GM23338 (cell line): ENCODE data around the gene KRTAP10-1. TPM values are rescaled to one million over a fixed set of nuclear protein-coding genes. Genes with fewer than 3 reads are reported as not detected.

Experiments used
- ATAC-seq: fragments of 200-7000 bp; cut with Tn5 transposase; 3 replicates; pipeline ENCODE4 v1.9.1; 2020
- DNase-seq: peaks from one replicate; pipeline ENCODE4 v3.0.0-alpha.2; 2015; ENCODE audit warnings: low spot score
- H2AFZ ChIP-seq: fragments of 200-600 bp; sonication (generic); 2 replicates; pipeline ENCODE4 v1.8.0; 2016; ENCODE audit warnings: antibody characterized with exemption, mild to moderate bottlenecking, moderate library complexity
- H3F3A ChIP-seq: fragments of 200-600 bp; sonication (generic); replicated peaks from 2 replicates; pipeline ENCODE4 v1.8.0; 2017; ENCODE audit warnings: antibody characterized with exemption, mixed run types, low read depth
- H3K27ac ChIP-seq: fragments of 200-600 bp; sonication (generic); 2 replicates; pipeline ENCODE4 v1.6.1; 2016; ENCODE audit warnings: low read depth
- H3K27me3 ChIP-seq: fragments of 200-600 bp; sonication (generic); 2 replicates; pipeline ENCODE4 v1.8.0; 2016; ENCODE audit warnings: mild to moderate bottlenecking, mixed run types, moderate library complexity; ENCODE audit not compliant: insufficient read depth
- H3K36me3 ChIP-seq: fragments of 200-600 bp; sonication (generic); 2 replicates; pipeline ENCODE4 v1.8.0; 2016; ENCODE audit warnings: mild to moderate bottlenecking; ENCODE audit not compliant: insufficient read depth
- H3K4me1 ChIP-seq: fragments of 200-600 bp; sonication (generic); 2 replicates; pipeline ENCODE4 v1.8.0; 2016; ENCODE audit warnings: mild to moderate bottlenecking, moderate library complexity; ENCODE audit not compliant: insufficient read depth
- H3K4me2 ChIP-seq: fragments of 200-600 bp; sonication (generic); 2 replicates; pipeline ENCODE4 v1.7.1; 2017; ENCODE audit warnings: mixed run types
- H3K4me3 ChIP-seq: fragments of 200-600 bp; sonication (generic); 2 replicates; pipeline ENCODE4 v1.6.1; 2016; ENCODE audit warnings: mixed run types
- H3K79me2 ChIP-seq: fragments of 200-600 bp; sonication (generic); replicated peaks from 2 replicates; pipeline ENCODE4 v1.8.0; 2017; ENCODE audit warnings: mild to moderate bottlenecking; ENCODE audit not compliant: insufficient read depth
- H3K9me2 ChIP-seq: fragments of 200-600 bp; sonication (generic); 2 replicates; pipeline ENCODE4 v1.8.0; 2017; ENCODE audit not compliant: insufficient read depth
- H4K20me1 ChIP-seq: fragments of 200-600 bp; sonication (generic); replicated peaks from 2 replicates; pipeline ENCODE4 v1.8.0; 2017; ENCODE audit warnings: mild to moderate bottlenecking; ENCODE audit not compliant: insufficient read depth
- H3K27ac Mint-ChIP-seq: 2 replicates; pipeline ENCODE4 v1.8.0; 2020; ENCODE audit warnings: inconsistent platforms, mild to moderate bottlenecking, moderate library complexity, mixed read lengths
- H3K27me3 Mint-ChIP-seq: 3 replicates; pipeline ENCODE4 v1.8.0; 2022; ENCODE audit warnings: low read depth, mild to moderate bottlenecking, moderate library complexity, mixed read lengths, inconsistent platforms; ENCODE audit not compliant: insufficient read depth, poor library complexity
- H3K36me3 Mint-ChIP-seq: 3 replicates; pipeline ENCODE4 v1.8.0; 2021; ENCODE audit warnings: low read depth, mild to moderate bottlenecking, inconsistent platforms, moderate library complexity, mixed read lengths
- H3K4me1 Mint-ChIP-seq: 3 replicates; pipeline ENCODE4 v1.8.0; 2020; ENCODE audit warnings: mild to moderate bottlenecking, inconsistent platforms, mixed read lengths
- H3K4me3 Mint-ChIP-seq: 3 replicates; pipeline ENCODE4 v1.8.0; 2021; ENCODE audit warnings: moderate library complexity, mild to moderate bottlenecking, inconsistent platforms, mixed read lengths
- H3K9me3 Mint-ChIP-seq: 3 replicates; pipeline ENCODE4 v1.8.0; 2020; ENCODE audit warnings: moderate library complexity, mild to moderate bottlenecking, inconsistent platforms, mixed read lengths
- CREB1 ChIP-seq: fragments of 250-450 bp; sonication (Bioruptor Pico); IDR thresholded peaks from 2 replicates; pipeline ENCODE4 v1.5.0; 2020; ENCODE audit warnings: low read depth, mild to moderate bottlenecking, moderate library complexity
- CTCF ChIP-seq, 2 experiments: fragments of 200-600 bp in 1 of 2; sonication (generic) in 1 of 2; conservative IDR thresholded peaks; 2 replicates each; pipeline versions ENCODE4 v1.5.1 to v1.6.1; 2016 to 2017; ENCODE audit warnings: antibody characterized with exemption in 2 of 2, low read depth in 2 of 2, mild to moderate bottlenecking in 2 of 2, moderate library complexity in 1 of 2
- ETS1 ChIP-seq: IDR thresholded peaks from 2 replicates; pipeline ENCODE4 v1.6.1; 2016; ENCODE audit warnings: antibody characterized with exemption
- EZH2 ChIP-seq: fragments of 200-600 bp; sonication (generic); IDR thresholded peaks from one replicate; pipeline ENCODE4 v1.8.0; 2017; ENCODE audit warnings: antibody characterized with exemption, mild to moderate bottlenecking, low read depth; ENCODE audit not compliant: unreplicated experiment
- EZH2phosphoT487 ChIP-seq: fragments of 200-600 bp; sonication (generic); IDR thresholded peaks from one replicate; pipeline ENCODE4 v1.8.1; 2018; ENCODE audit warnings: antibody characterized with exemption; ENCODE audit not compliant: unreplicated experiment
- JUNB ChIP-seq: IDR thresholded peaks from one replicate; pipeline ENCODE4 v1.6.1; 2016; ENCODE audit warnings: antibody characterized with exemption; ENCODE audit not compliant: unreplicated experiment
- NANOG ChIP-seq: IDR thresholded peaks from 2 replicates; pipeline ENCODE4 v1.6.1; 2016; ENCODE audit warnings: antibody characterized with exemption, borderline replicate concordance
- POLR2AphosphoS5 ChIP-seq: IDR thresholded peaks from 2 replicates; pipeline ENCODE4 v1.6.1; 2016; ENCODE audit warnings: antibody characterized with exemption, low read depth
- REST ChIP-seq: IDR thresholded peaks from one replicate; pipeline ENCODE4 v1.6.1; 2018; ENCODE audit warnings: antibody characterized with exemption; ENCODE audit not compliant: unreplicated experiment
- STAT1 ChIP-seq: IDR thresholded peaks from one replicate; pipeline ENCODE4 v1.6.1; 2016; ENCODE audit warnings: antibody characterized with exemption; ENCODE audit not compliant: unreplicated experiment
- ZNF114 ChIP-seq: fragments of 250-450 bp; sonication (Bioruptor Pico); IDR thresholded peaks from 2 replicates; pipeline ENCODE4 v1.5.0; 2020; ENCODE audit warnings: mild to moderate bottlenecking, moderate library complexity
- ZNF331 ChIP-seq: fragments of 250-450 bp; sonication (Bioruptor Pico); IDR thresholded peaks from 2 replicates; pipeline ENCODE4 v1.5.0; 2020; ENCODE audit warnings: low read depth, mild to moderate bottlenecking, moderate library complexity
- ZNF462 ChIP-seq: fragments of 250-450 bp; sonication (Bioruptor Pico); IDR thresholded peaks from 2 replicates; pipeline ENCODE4 v1.5.0; 2020; ENCODE audit warnings: mild to moderate bottlenecking, moderate library complexity
- polyA plus RNA-seq: library from polyadenylated mRNA; unstranded; fragments of >200 nt; fragmentation: Nextera tagmentation; extraction: Ambion mirVana; gene quantifications from 2 replicates; pipeline ENCODE4 v1.2.1, GENCODE V29; 2016
- total RNA-seq: library from RNA; depleted of rRNA; stranded (reverse); fragments of >200 nt; shearing (Covaris generic); gene quantifications from 2 replicates; pipeline ENCODE4 v1.2.3, GENCODE V29; 2014

The KRTAP10-1 gene
- total and polyA plus RNA-seq, 2 experiments from 2014 or later: not detected

DNA sequence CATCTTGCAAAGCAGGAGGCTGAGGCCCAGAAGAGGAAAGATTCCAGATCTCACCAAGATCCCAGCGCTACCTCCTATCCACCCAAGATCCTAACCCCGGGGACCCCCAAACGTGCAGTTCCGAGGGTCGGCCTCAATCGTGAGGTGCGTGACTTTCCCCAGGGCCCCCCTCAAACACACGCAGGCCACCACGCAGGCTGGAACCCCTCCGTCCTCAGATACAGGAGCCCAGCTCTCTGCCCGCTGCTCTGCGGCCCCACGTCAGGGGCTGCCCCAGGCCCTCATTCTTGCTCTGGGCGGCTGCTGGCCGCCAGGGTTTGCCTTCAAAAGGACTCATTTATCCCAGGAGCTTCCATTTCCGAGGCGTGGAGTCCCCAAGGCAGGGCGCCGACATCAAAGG, 39.9 kb downstream of the KRTAP10-1 start:
- H3K4me1 ChIP-seq: peaks cover 6% of the 10 kb centered on the region; the same call in 1 of the 2 replicates
- TF ChIP-seq ZNF114 (CRISPR knock-in tag): no peak
- TF ChIP-seq ZNF462 (CRISPR knock-in tag): no peak
- TF ChIP-seq REST: no peak
- TF ChIP-seq ETS1: no peak
- no peak for TF ChIP-seq EZH2
- no peak for TF ChIP-seq JUNB
- TF ChIP-seq CREB1 (CRISPR knock-in tag): no peak
- no peak for TF ChIP-seq CTCF (conservative IDR thresholded peaks at IDR 0.05; ENCODE audit: low read depth in 2 of 2)
- no peak for TF ChIP-seq POLR2AphosphoS5
- no peak for TF ChIP-seq ZNF331 (CRISPR knock-in tag)
- no peak for TF ChIP-seq NANOG
- no peak for TF ChIP-seq STAT1
- TF ChIP-seq EZH2phosphoT487: no peak
- Mint-ChIP-seq H3K36me3 (peaks cover 3% of the 10 kb centered on the region), H3K27ac (no peak overlapping the region), H3K4me3 (no peak overlapping the region), H3K9me3 (peaks cover 4% of the 10 kb centered on the region), H3K4me1 (peaks cover 24% of the 10 kb centered on the region), H3K27me3 (peaks cover 8% of the 10 kb centered on the region)
- H3K4me2 ChIP-seq: no peak overlapping the region
- no peaks in the 10 kb centered on the region for H3F3A ChIP-seq
- H3K27ac ChIP-seq: no peak overlapping the region
- no peaks in the 10 kb centered on the region for H3K9me2 ChIP-seq
- no peaks in the 10 kb centered on the region for H3K36me3 ChIP-seq
- H4K20me1 ChIP-seq: peaks cover 5% of the 10 kb centered on the region; the same call in 1 of the 2 replicates
- DNase-seq (no peak), ATAC-seq (no peak)
- no peaks in the 10 kb centered on the region for H3K27me3 ChIP-seq
- H2AFZ ChIP-seq: no peak overlapping the region
- H3K79me2 ChIP-seq: no peaks in the 10 kb centered on the region
- H3K4me3 ChIP-seq: no peak overlapping the region
